ENCODE measurements around the gene BIN1. TPM values are rescaled to one million over a fixed set of nuclear protein-coding genes. Genes with fewer than 3 reads are reported as not detected.

Gene BIN1
- total and polyA plus RNA-seq, 8 donors, result 13.3 to 21.3 (median 16.2) TPM

DNA sequence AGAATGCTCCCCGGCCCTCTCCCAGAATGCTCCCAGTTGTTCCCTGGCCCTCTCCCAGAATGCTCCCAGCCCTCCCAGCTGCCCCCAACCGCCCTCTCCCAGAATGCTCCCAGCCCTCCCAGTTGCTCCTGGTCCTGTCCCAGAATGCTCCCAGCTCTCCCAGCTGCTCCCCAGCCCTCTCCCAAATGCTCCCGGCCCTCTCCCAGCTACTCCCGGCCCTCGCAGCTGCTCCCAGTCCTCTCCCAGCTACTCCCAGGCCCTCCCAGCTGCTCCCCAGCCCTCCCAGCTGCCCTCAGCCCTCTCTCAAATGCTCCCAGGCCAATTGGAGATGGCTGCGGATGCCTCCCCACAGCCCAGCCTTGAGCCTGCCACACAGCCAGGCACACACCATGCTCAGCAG is 31.1 kb downstream of the BIN1 start:
- ATAC-seq (no peak), FAIRE-seq (no peak), DNase-seq (no peak)
- WGBS, 2 donors, result 93 to 97% methylated on average over 6 of the region's 6 CpGs
- TF ChIP-seq, protein P1, sequence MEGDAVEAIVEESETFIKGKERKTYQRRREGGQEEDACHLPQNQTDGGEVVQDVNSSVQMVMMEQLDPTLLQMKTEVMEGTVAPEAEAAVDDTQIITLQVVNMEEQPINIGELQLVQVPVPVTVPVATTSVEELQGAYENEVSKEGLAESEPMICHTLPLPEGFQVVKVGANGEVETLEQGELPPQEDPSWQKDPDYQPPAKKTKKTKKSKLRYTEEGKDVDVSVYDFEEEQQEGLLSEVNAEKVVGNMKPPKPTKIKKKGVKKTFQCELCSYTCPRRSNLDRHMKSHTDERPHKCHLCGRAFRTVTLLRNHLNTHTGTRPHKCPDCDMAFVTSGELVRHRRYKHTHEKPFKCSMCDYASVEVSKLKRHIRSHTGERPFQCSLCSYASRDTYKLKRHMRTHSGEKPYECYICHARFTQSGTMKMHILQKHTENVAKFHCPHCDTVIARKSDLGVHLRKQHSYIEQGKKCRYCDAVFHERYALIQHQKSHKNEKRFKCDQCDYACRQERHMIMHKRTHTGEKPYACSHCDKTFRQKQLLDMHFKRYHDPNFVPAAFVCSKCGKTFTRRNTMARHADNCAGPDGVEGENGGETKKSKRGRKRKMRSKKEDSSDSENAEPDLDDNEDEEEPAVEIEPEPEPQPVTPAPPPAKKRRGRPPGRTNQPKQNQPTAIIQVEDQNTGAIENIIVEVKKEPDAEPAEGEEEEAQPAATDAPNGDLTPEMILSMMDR (IDR thresholded peaks at IDR 0.05), result no peak
- Histone ChIP-seq H3K4me3 (no peak overlapping the region), H3K27me3 (no peaks in the 10 kb centered on the region), H3K9me3 (no peaks in the 10 kb centered on the region), H3K27ac (no peak overlapping the region), H3K36me3 (no peaks in the 10 kb centered on the region), H3K4me1 (no peaks in the 10 kb centered on the region)
- intact Hi-C loops (cut with DNase I), result no loop called here

DNA sequence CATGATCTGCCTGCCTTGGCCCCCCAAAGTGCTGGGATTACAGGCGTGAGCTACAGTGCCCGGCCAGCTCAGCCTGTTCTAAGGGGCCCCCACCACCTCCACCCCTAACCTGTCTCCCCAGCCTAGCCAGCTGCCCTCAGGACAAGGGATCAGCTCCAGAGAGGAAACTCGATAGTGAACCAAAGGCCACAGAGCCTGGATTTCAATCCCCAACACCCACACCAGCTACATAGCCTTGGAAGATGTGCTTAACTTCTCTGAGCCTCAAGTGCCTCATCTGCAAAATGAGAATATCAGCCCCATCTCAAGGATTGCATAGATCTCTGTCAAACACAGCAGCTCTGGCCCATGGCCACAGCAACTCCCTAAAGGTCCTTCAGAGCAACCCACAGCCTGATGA is 32.0 kb downstream of the BIN1 start:
- no peak for DNase-seq
- Histone ChIP-seq H3K4me1 (no peaks in the 10 kb centered on the region), H3K36me3 (no peaks in the 10 kb centered on the region), H3K27me3 (no peaks in the 10 kb centered on the region), H3K27ac (no peak overlapping the region), H3K4me3 (no peak overlapping the region), H3K9me3 (no peaks in the 10 kb centered on the region)
- no peak for ATAC-seq
- TF ChIP-seq, protein P1 (IDR thresholded peaks at IDR 0.05), result no peak
- intact Hi-C loops (cut with DNase I), result no loop called here
- no peak for FAIRE-seq
- 90 to 96% methylated on average over 3 of the region's 3 CpGs for WGBS, 2 donors

- no peak for DNase-seq
- Histone ChIP-seq H3K27me3 (no peaks in the 10 kb centered on the region), H3K9me3 (no peaks in the 10 kb centered on the region), H3K4me1 (no peaks in the 10 kb centered on the region), H3K36me3 (no peaks in the 10 kb centered on the region), H3K4me3 (no peak overlapping the region), H3K27ac (no peak overlapping the region)
- FAIRE-seq, result no peak
- no peak for ATAC-seq
- 57 to 73% methylated on average over 3 of the region's 3 CpGs for WGBS, 2 donors
- TF ChIP-seq, protein P1 (IDR thresholded peaks at IDR 0.05), result no peak
- intact Hi-C loops (cut with DNase I), result no loop called here
These were observed 32.6 kb downstream of the BIN1 start for GRCh38 chr2:127074358-127074757.

DNA sequence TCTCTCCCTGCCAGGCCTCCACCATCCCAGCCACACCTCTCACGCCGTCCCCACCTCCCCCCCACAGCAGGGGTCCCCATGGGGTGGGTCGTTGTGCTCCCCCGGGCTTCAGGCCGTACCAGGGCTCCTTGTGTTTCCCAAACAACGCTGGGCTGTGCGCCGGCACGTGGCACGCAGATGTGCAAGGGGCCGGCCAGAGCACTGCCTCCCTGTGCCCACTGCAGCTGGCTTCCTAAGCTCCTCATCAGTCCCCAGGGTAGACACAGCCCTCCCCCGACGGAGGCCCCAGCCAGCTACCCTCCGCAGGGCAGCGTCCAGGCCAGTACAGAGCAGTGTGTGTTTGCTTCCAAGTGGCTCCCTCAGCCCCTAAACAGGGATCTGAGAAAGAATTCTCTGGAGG is 34.0 kb downstream of the BIN1 start:
- no peak overlapping the region for H3K27ac ChIP-seq
- intact Hi-C loops (cut with DNase I), result no loop called here
- no peaks in the 10 kb centered on the region for H3K27me3 ChIP-seq
- no peaks in the 10 kb centered on the region for H3K9me3 ChIP-seq
- H3K36me3 ChIP-seq, result no peaks in the 10 kb centered on the region
- FAIRE-seq (no peak), ATAC-seq (no peak), DNase-seq (no peak)
- TF ChIP-seq, protein P1 (IDR thresholded peaks at IDR 0.05), result no peak
- no peaks in the 10 kb centered on the region for H3K4me1 ChIP-seq
- WGBS, 2 donors, result 73 to 80% methylated on average over 15 of the region's 15 CpGs
- no peak overlapping the region for H3K4me3 ChIP-seq

DNA sequence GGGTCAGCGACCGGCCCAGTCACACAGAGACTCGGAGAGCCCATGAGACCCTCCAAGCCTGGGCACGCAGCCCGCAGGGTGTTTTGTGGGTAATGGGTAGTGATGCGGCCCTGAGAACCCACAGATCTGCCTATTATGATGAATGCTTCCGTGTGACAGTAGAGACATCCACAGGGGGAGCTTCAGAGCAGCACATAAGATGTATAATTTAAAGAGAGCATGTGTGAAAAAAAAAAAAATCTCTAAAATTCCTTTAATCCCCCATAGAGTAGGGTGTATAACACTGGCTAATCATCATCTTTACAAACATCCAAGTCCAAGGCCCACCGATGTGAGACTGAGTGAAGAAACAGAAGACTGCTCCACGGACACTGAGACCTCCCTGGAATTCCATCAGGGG is 34.6 kb downstream of the BIN1 start:
- TF ChIP-seq, protein P1 (IDR thresholded peaks at IDR 0.05), result no peak
- FAIRE-seq, result no peak
- no peak for DNase-seq
- Histone ChIP-seq H3K9me3 (no peaks in the 10 kb centered on the region), H3K27me3 (no peaks in the 10 kb centered on the region), H3K36me3 (no peaks in the 10 kb centered on the region), H3K4me1 (no peaks in the 10 kb centered on the region), H3K4me3 (no peak overlapping the region), H3K27ac (no peak overlapping the region)
- 77 to 78% methylated on average over 9 of the region's 9 CpGs for WGBS, 2 donors
- intact Hi-C loops (cut with DNase I), result no loop called here
- no peak for ATAC-seq
